HG03159 (cell line): ENCODE data around the gene FGF14.

ENCODE experiments used
- ATAC-seq: cut with Tn5 transposase; IDR thresholded peaks from one replicate; pipeline ENCODE4 v1.9.1; 2021; ENCODE audit warnings: mild to moderate bottlenecking, moderate library complexity; ENCODE audit not compliant: unreplicated experiment

FGF14 gene

GRCh38 chr13:102369302-102369701 lies 32.5 kb downstream of the FGF14 start:
- ATAC-seq, result no peak

GRCh38 chr13:102367836-102368235 lies 34.0 kb downstream of the FGF14 start:
- no peak for ATAC-seq

- ATAC-seq, result no peak
These were observed 40.7 kb downstream of the FGF14 start for GRCh38 chr13:102361113-102361512.

GRCh38 chr13:102359264-102359663 lies 42.6 kb downstream of the FGF14 start:
- ATAC-seq, result no peak

GRCh38 chr13:102355251-102355650 lies 46.6 kb downstream of the FGF14 start:
- ATAC-seq, result no peak

GRCh38 chr13:102354011-102354410 lies 47.8 kb downstream of the FGF14 start:
- ATAC-seq, result no peak

GRCh38 chr13:102351521-102351920 lies 50.3 kb downstream of the FGF14 start:
- no peak for ATAC-seq

GRCh38 chr13:102347490-102347889 lies 54.4 kb downstream of the FGF14 start:
- no peak for ATAC-seq

- ATAC-seq, result no peak
These were observed 55.1 kb downstream of the FGF14 start for GRCh38 chr13:102346769-102347168.

- ATAC-seq, result no peak
These were observed 57.4 kb downstream of the FGF14 start for GRCh38 chr13:102344410-102344809.

- no peak for ATAC-seq
These were observed 68.3 kb downstream of the FGF14 start for GRCh38 chr13:102333320-102334198.

GRCh38 chr13:102328909-102329308 lies 72.9 kb downstream of the FGF14 start:
- ATAC-seq, result peak; percentile 82

- ATAC-seq, result no peak
These were observed 74.7 kb downstream of the FGF14 start for GRCh38 chr13:102327119-102327617.

GRCh38 chr13:102326381-102327118 lies 75.3 kb downstream of the FGF14 start:
- ATAC-seq, result no peak

GRCh38 chr13:102325321-102325720 lies 76.5 kb downstream of the FGF14 start:
- no peak for ATAC-seq

GRCh38 chr13:102323505-102323904 lies 78.3 kb downstream of the FGF14 start:
- no peak for ATAC-seq

- no peak for ATAC-seq
These were observed 78.8 kb downstream of the FGF14 start for GRCh38 chr13:102323012-102323411.

GRCh38 chr13:102322211-102322610 lies 79.6 kb downstream of the FGF14 start:
- ATAC-seq, result no peak

- ATAC-seq, result no peak
These were observed 83.6 kb downstream of the FGF14 start for GRCh38 chr13:102318233-102318632.

GRCh38 chr13:102317593-102317992 lies 84.3 kb downstream of the FGF14 start:
- no peak for ATAC-seq

GRCh38 chr13:102316732-102317131 lies 85.1 kb downstream of the FGF14 start:
- no peak for ATAC-seq

GRCh38 chr13:102312841-102313240 lies 89.0 kb downstream of the FGF14 start:
- ATAC-seq, result no peak
